Measurements from ENCODE around the gene RAB37. TPM values are rescaled to one million over a fixed set of nuclear protein-coding genes. Genes with fewer than 3 reads are reported as not detected.
A peak's percentile ranks its signal among the peaks of the same experiment; 100 is the strongest.

RAB37 gene
- total RNA-seq, 1 experiment from 2014 or later: 2.5 TPM

- H2BK12ac ChIP-seq (ENCODE audit: insufficient read length, low read depth, low read length): no peak overlapping the region
- no peak overlapping the region for H2BK15ac ChIP-seq (ENCODE audit: low read depth, low read length)
- no peaks in the 10 kb centered on the region for H3K79me1 ChIP-seq (ENCODE audit: insufficient read depth, low read depth, low read length, poor library complexity, severe bottlenecking)
- no peak overlapping the region for H4K8ac ChIP-seq (replicated peaks; ENCODE audit: insufficient read length, low read depth, low read length)
- no peak overlapping the region for H3K18ac ChIP-seq (ENCODE audit: insufficient read length, low read depth, low read length)
- no peak overlapping the region for H3K4ac ChIP-seq (ENCODE audit: low read depth, low read length)
- H3K4me1 ChIP-seq (ENCODE audit: insufficient read depth, low read length): no peaks in the 10 kb centered on the region; the same call in 1 of the 2 replicates
- no peaks in the 10 kb centered on the region for H4K20me1 ChIP-seq (ENCODE audit: control insufficient read depth, insufficient read depth, insufficient read length)
- no peak overlapping the region for H3T11ph ChIP-seq (ENCODE audit: low read length)
- H4K5ac ChIP-seq (ENCODE audit: insufficient read length, low read depth, low read length): no peak overlapping the region
- H4K91ac ChIP-seq (ENCODE audit: insufficient read length, low read depth, low read length): no peak overlapping the region
- peaks cover 14 to 34% of the 10 kb centered on the region in 2 experiments for H3K4me1 Mint-ChIP-seq
- no peak overlapping the region; a peak in 1 of 5 replicates for H3K4me3 Mint-ChIP-seq
- H2BK120ac ChIP-seq (ENCODE audit: low read depth, low read length, poor library complexity, severe bottlenecking): no peak overlapping the region
- no peak for TF ChIP-seq CTCF (conservative IDR thresholded peaks at IDR 0.05)
- no peak for DNase-seq
- H2AK5ac ChIP-seq (ENCODE audit: insufficient read length, low read length): no peak overlapping the region
- H3K9me3 Mint-ChIP-seq: no peaks in the 10 kb centered on the region
- H3K27me3 Mint-ChIP-seq (ENCODE audit: low read depth): no peaks in the 10 kb centered on the region
- H3K56ac ChIP-seq (ENCODE audit: insufficient read length, low read depth, low read length): no peak overlapping the region
- no peak overlapping the region for H3K27ac ChIP-seq (ENCODE audit: insufficient read length, low read depth, low read length)
- H3K9me3 ChIP-seq (ENCODE audit: control insufficient read depth, low read depth, low read length): no peaks in the 10 kb centered on the region
- no peaks in the 10 kb centered on the region for H3K79me2 ChIP-seq (ENCODE audit: insufficient read depth, low read length)
- H3K4me2 ChIP-seq (ENCODE audit: insufficient read depth, insufficient read length, low read length): no peak overlapping the region
- no peak overlapping the region for H3K23ac ChIP-seq (ENCODE audit: insufficient read length, low read depth, low read length)
- H3K27ac Mint-ChIP-seq: peak overlapping the region in 2 of 3 experiments; percentile 62 to 77; a peak in 5 of 7 replicates
- H2BK5ac ChIP-seq (ENCODE audit: insufficient read length, low read length): no peak overlapping the region
- no peaks in the 10 kb centered on the region for H3K27me3 ChIP-seq (ENCODE audit: insufficient read depth, low read length)
- H3K23me2 ChIP-seq (ENCODE audit: insufficient read length, low read depth, low read length, poor library complexity, severe bottlenecking): no peaks in the 10 kb centered on the region
- no peak overlapping the region for H3K14ac ChIP-seq (ENCODE audit: insufficient read depth, low read length)
- no peak overlapping the region for H2BK20ac ChIP-seq (ENCODE audit: low read depth, low read length, poor library complexity, severe bottlenecking)
- WGBS (ENCODE audit: extremely low coverage, insufficient read length, low lambda C conversion rate): no CpG with 5 or more reads among the region's 17 CpGs
- H3K9ac ChIP-seq (ENCODE audit: extremely low read depth, insufficient read length, low read length): no peak overlapping the region
- no peak overlapping the region for H2AFZ ChIP-seq (ENCODE audit: low read length)
- peaks cover 29 to 56% (median 53%) of the 10 kb centered on the region in 3 experiments; a peak in 6 of 7 replicates for H3K36me3 Mint-ChIP-seq (ENCODE audit: insufficient read depth in 1 of 3, low read depth in 3 of 3)
These were observed 31.2 kb downstream of the RAB37 start for GRCh38 chr17:74768069-74768762.

Measured in H9 (cell line).